Ectodermal cell (in vitro differentiated cells): Measurements from ENCODE around the gene RASIP1.
"Not testable (repeated sequence)": the region's sequence is repeated elsewhere in the genome, so short reads cannot be mapped to it uniquely, and the experiment has no call there.

ENCODE experiments used
- H3K27ac ChIP-seq: 2 replicates; pipeline ENCODE4 v1.7.0; 2013; ENCODE audit warnings: mild to moderate bottlenecking, low read depth, low read length; ENCODE audit not compliant: insufficient read depth, poor library complexity, severe bottlenecking
- H3K27me3 ChIP-seq: 2 replicates; pipeline ENCODE4 v1.7.0; 2013; ENCODE audit warnings: mild to moderate bottlenecking, low read length; ENCODE audit not compliant: insufficient read depth, control insufficient read depth, poor library complexity, severe bottlenecking
- H3K36me3 ChIP-seq: one replicate; pipeline ENCODE4 v1.7.0; 2013; ENCODE audit warnings: low read length; ENCODE audit not compliant: control insufficient read depth, insufficient read depth
- H3K4me1 ChIP-seq: one replicate; pipeline ENCODE4 v1.7.0; 2013; ENCODE audit warnings: low read length; ENCODE audit not compliant: control insufficient read depth, insufficient read depth
- H3K4me3 ChIP-seq: 2 replicates; pipeline ENCODE4 v1.7.0; 2013; ENCODE audit warnings: low read depth, low read length, control low read depth; ENCODE audit not compliant: insufficient read depth
- H3K9me3 ChIP-seq: 2 replicates; pipeline ENCODE4 v1.7.0; 2013; ENCODE audit warnings: mild to moderate bottlenecking, low read length, moderate library complexity; ENCODE audit not compliant: control insufficient read depth
- WGBS, 2 experiments: methylation state at CpG; one replicate each; pipeline ENCODE4 v1.1.7; 2013; ENCODE audit warnings: missing lambda C conversion rate in 2 of 2; 5-methylcytosine and 5-hydroxymethylcytosine counted together

The RASIP1 gene

GRCh38 chr19:48770734-48771472 is 30.5 kb upstream of the RASIP1 start:
- Histone ChIP-seq H3K4me3 (no peak overlapping the region), H3K36me3 (no peaks in the 10 kb centered on the region)
- WGBS, 2 experiments: 91 to 92% methylated on average over 18 to 20 of the region's 20 CpGs

GRCh38 chr19:48770266-48770665 is 29.9 kb upstream of the RASIP1 start:
- no peaks in the 10 kb centered on the region for H3K9me3 ChIP-seq
- no peaks in the 10 kb centered on the region for H3K4me1 ChIP-seq
- no peak overlapping the region for H3K4me3 ChIP-seq
- no peaks in the 10 kb centered on the region for H3K36me3 ChIP-seq
- WGBS, 2 experiments: 80 to 81% methylated on average over 7 of the region's 7 CpGs
- H3K27me3 ChIP-seq: no peaks in the 10 kb centered on the region
- no peak overlapping the region for H3K27ac ChIP-seq

More at GRCh38 chr19:48770734-48771472, 30.5 kb upstream of the RASIP1 start:
- Histone ChIP-seq H3K4me1 (no peaks in the 10 kb centered on the region), H3K9me3 (no peaks in the 10 kb centered on the region), H3K27ac (no peak overlapping the region), H3K27me3 (no peaks in the 10 kb centered on the region)

GRCh38 chr19:48768994-48769713 is 28.7 kb upstream of the RASIP1 start:
- 92 to 93% methylated on average over 11 of the region's 11 CpGs for WGBS, 2 experiments

GRCh38 chr19:48768171-48768753 is 27.9 kb upstream of the RASIP1 start:
- not testable (repeated sequence) for H3K4me1 ChIP-seq, H3K9me3 ChIP-seq, H3K27ac ChIP-seq, H3K36me3 ChIP-seq, H3K4me3 ChIP-seq, H3K27me3 ChIP-seq
- WGBS, 2 experiments: 46 to 60% methylated on average over 4 to 6 of the region's 6 CpGs

More at GRCh38 chr19:48768994-48769713, 28.7 kb upstream of the RASIP1 start:
- Histone ChIP-seq H3K27me3 (no peaks in the 10 kb centered on the region), H3K9me3 (no peaks in the 10 kb centered on the region), H3K4me1 (no peaks in the 10 kb centered on the region), H3K27ac (no peak overlapping the region), H3K36me3 (no peaks in the 10 kb centered on the region), H3K4me3 (no peak overlapping the region)

- H3K4me1 ChIP-seq, H3K9me3 ChIP-seq, H3K27me3 ChIP-seq, H3K36me3 ChIP-seq, H3K27ac ChIP-seq, H3K4me3 ChIP-seq: not testable (repeated sequence)
- 62% methylated on average over 4 of the region's 5 CpGs for WGBS, 2 experiments
Observed at GRCh38 chr19:48765816-48766215, 25.4 kb upstream of the RASIP1 start.

GRCh38 chr19:48760504-48761205 is 20.2 kb upstream of the RASIP1 start:
- Histone ChIP-seq H3K4me3 (no peak overlapping the region), H3K9me3 (no peaks in the 10 kb centered on the region), H3K27ac (no peak overlapping the region), H3K36me3 (no peaks in the 10 kb centered on the region), H3K27me3 (no peaks in the 10 kb centered on the region), H3K4me1 (no peaks in the 10 kb centered on the region)
- WGBS, 2 experiments: 88 to 92% methylated on average over 16 of the region's 16 CpGs

GRCh38 chr19:48757741-48758144 is 17.3 kb upstream of the RASIP1 start:
- Histone ChIP-seq H3K4me1 (peaks cover 3% of the 10 kb centered on the region), H3K4me3 (no peak overlapping the region), H3K27ac (no peak overlapping the region), H3K36me3 (no peaks in the 10 kb centered on the region), H3K27me3 (peaks cover 14% of the 10 kb centered on the region), H3K9me3 (no peaks in the 10 kb centered on the region)
- 93 to 94% methylated on average over 14 of the region's 14 CpGs for WGBS, 2 experiments

- H3K27ac ChIP-seq: no peak overlapping the region
- 89% methylated on average over 12 of the region's 12 CpGs for WGBS, 2 experiments
Observed at GRCh38 chr19:48757089-48757675, 16.8 kb upstream of the RASIP1 start.

GRCh38 chr19:48756686-48757085 is 16.3 kb upstream of the RASIP1 start:
- Histone ChIP-seq H3K27ac (no peak overlapping the region), H3K27me3 (peaks cover 24% of the 10 kb centered on the region), H3K4me1 (peaks cover 3% of the 10 kb centered on the region), H3K4me3 (no peak overlapping the region), H3K36me3 (no peaks in the 10 kb centered on the region), H3K9me3 (no peaks in the 10 kb centered on the region)
- 87 to 90% methylated on average over 9 of the region's 9 CpGs for WGBS, 2 experiments

More at GRCh38 chr19:48757089-48757675, 16.8 kb upstream of the RASIP1 start:
- Histone ChIP-seq H3K9me3 (no peaks in the 10 kb centered on the region), H3K4me1 (peaks cover 3% of the 10 kb centered on the region), H3K27me3 (peaks cover 19% of the 10 kb centered on the region), H3K36me3 (no peaks in the 10 kb centered on the region), H3K4me3 (no peak overlapping the region)
